NT2/D1 (cell line): Measurements from ENCODE around the gene CDKL4.
"Not testable (repeated sequence)": the region's sequence is repeated elsewhere in the genome, so short reads cannot be mapped to it uniquely, and the experiment has no call there.

ENCODE experiments used
- DNase-seq: peaks from one replicate; pipeline ENCODE4 v3.0.0-alpha.2; 2011; ENCODE audit warnings: low read depth, low spot score
- H3K27me3 ChIP-seq: 2 replicates; pipeline ENCODE4 v1.6.0; 2011; ENCODE audit warnings: mild to moderate bottlenecking; ENCODE audit not compliant: insufficient read length, insufficient read depth
- H3K36me3 ChIP-seq: 2 replicates; pipeline ENCODE4 v1.6.1; 2011; ENCODE audit warnings: mild to moderate bottlenecking, low read length, mixed read lengths; ENCODE audit not compliant: insufficient read depth, insufficient read length
- H3K4me1 ChIP-seq: 2 replicates; pipeline ENCODE4 v1.5.1; 2011; ENCODE audit not compliant: insufficient read depth, insufficient read length
- H3K4me3 ChIP-seq: 2 replicates; pipeline ENCODE4 v1.5.1; 2011; ENCODE audit warnings: low read depth; ENCODE audit not compliant: insufficient read length
- H3K9ac ChIP-seq: 2 replicates; pipeline ENCODE4 v1.6.0; 2011; ENCODE audit warnings: low read depth; ENCODE audit not compliant: insufficient read length
- H3K9me3 ChIP-seq: 2 replicates; pipeline ENCODE4 v1.5.1; 2011; ENCODE audit warnings: mild to moderate bottlenecking, low read length; ENCODE audit not compliant: insufficient read depth
- SUZ12 ChIP-seq: IDR thresholded peaks from 2 replicates; pipeline ENCODE4 v1.6.1; 2011; ENCODE audit not compliant: insufficient read length, insufficient read depth; ENCODE audit errors: extremely low read depth
- YY1 ChIP-seq: IDR thresholded peaks from 2 replicates; pipeline ENCODE4 v1.6.1; 2011; ENCODE audit not compliant: insufficient read length, insufficient read depth
- ZNF274 ChIP-seq: IDR thresholded peaks from 2 replicates; pipeline ENCODE4 v1.6.1; 2011; ENCODE audit warnings: mild to moderate bottlenecking, low read depth, low read length

Gene CDKL4

DNA sequence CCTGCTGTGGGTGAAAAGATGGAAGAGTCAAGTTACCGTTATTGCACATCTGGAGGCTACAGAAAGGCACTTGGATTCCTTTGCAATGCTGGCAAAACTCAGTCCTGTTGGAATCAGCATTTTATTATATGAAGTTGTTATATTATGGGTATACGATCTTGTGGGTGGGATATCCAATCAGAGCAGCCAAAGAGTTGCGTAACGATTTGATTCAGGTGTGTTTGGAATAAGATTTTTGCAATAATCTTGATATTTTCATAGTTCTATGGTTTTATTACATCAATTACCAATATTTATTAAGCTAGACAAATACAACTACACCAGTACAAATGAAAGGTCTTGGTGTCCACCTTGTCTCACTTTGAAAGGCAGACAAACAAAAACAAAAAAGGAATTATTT lies 65.0 kb downstream of the CDKL4 start:
- H3K4me3 ChIP-seq: no peak overlapping the region
- H3K36me3 ChIP-seq: no peaks in the 10 kb centered on the region
- no peaks in the 10 kb centered on the region for H3K27me3 ChIP-seq
- DNase-seq: no peak
- peaks cover 3% of the 10 kb centered on the region for H3K4me1 ChIP-seq
- no peak for TF ChIP-seq ZNF274
- no peak for TF ChIP-seq SUZ12
- no peak for TF ChIP-seq YY1
- no peaks in the 10 kb centered on the region for H3K9me3 ChIP-seq
- H3K9ac ChIP-seq: no peak overlapping the region

DNA sequence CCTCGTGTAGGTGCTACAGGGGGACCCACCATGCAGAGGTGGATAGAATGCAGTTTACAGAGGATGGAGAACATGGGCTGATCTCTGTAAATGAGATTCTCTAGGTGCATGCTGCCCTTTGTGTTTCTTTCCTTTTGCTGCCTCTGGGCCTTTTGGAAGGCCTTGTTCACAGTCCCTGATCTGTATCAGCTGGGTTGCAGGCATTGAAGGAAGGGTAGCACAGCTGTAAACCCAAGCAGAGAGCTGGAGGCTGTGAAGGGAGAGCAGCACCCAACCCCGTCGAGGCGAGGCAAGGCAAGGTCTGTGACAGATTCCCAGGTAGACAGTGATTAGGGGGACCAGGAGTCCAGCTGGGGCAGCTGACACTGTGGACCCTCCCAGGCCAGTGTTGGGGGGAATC lies 66.8 kb downstream of the CDKL4 start:
- no peaks in the 10 kb centered on the region for H3K9me3 ChIP-seq
- no peak for TF ChIP-seq ZNF274
- TF ChIP-seq SUZ12: no peak
- TF ChIP-seq YY1: no peak
- DNase-seq: no peak
- H3K9ac ChIP-seq: no peak overlapping the region
- H3K27me3 ChIP-seq: no peaks in the 10 kb centered on the region
- no peak overlapping the region for H3K4me3 ChIP-seq
- H3K36me3 ChIP-seq: no peaks in the 10 kb centered on the region
- peaks cover 3% of the 10 kb centered on the region for H3K4me1 ChIP-seq

DNA sequence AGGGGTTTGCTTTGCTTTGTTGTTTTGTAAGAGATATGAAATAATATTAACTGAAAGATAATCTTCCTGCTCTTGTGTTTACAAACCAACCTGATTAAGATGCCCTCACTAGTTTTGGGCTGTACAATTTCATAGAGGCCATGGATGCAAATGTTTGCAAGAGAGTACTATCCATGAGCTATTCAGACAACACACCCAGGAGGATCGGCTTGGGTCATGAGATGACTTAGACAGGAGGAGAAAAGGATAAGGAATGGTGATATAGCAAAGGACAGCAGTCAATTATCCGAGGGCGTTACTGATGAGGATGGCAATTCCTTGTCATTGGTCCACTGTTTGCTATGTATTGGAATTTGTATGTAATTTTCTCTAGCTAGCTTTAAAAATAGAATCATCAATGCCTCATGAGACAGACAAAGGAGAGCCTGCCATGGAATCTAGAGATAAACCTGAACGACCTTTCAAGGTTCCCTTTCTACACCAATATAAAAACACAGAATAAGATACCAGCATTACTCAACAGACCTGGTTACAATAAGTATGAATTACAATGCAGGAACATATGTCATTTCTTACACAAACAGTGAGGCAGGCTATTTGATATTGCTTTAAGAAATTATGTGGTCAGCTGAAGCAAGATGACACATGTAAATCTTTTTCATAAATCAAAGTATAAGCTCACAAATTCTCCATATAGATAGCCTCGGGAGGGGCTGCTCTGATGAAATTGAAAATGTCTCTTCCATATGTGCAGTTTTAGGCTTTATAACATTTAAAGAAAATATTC lies 68.6 kb downstream of the CDKL4 start:
- no peak overlapping the region for H3K9ac ChIP-seq
- DNase-seq: no peak
- TF ChIP-seq ZNF274 (no peak), SUZ12 (no peak), YY1 (no peak)
- H3K4me3 ChIP-seq: no peak overlapping the region
- H3K36me3 ChIP-seq: no peaks in the 10 kb centered on the region
- no peaks in the 10 kb centered on the region for H3K9me3 ChIP-seq
- peaks cover under 1% of the 10 kb centered on the region for H3K4me1 ChIP-seq
- no peaks in the 10 kb centered on the region for H3K27me3 ChIP-seq

DNA sequence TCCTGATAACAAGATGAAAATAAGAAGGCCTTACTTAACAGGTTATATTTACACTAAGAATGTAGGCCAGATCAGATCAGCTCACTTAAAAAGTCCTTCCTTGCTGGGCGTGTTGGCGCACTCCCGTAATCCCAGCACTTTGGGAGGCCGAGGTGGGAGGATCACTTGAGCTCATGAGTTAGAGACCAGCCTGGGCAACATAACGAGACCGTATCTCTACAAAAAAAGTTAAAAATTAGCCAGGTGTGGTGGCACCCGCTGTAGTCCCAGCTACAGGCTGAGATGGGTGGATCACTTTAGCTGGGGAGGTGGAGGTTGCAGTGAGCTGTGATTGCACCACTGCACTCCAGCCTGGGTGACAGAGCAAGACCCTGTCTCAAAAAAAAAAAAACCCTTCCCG lies 69.7 kb downstream of the CDKL4 start:
- Histone ChIP-seq H3K36me3 (no peaks in the 10 kb centered on the region), H3K9me3 (no peaks in the 10 kb centered on the region), H3K4me3 (no peak overlapping the region), H3K27me3 (no peaks in the 10 kb centered on the region), H3K4me1 (no peaks in the 10 kb centered on the region), H3K9ac (no peak overlapping the region)
- DNase-seq: no peak
- TF ChIP-seq ZNF274 (no peak), YY1 (no peak), SUZ12 (no peak)

DNA sequence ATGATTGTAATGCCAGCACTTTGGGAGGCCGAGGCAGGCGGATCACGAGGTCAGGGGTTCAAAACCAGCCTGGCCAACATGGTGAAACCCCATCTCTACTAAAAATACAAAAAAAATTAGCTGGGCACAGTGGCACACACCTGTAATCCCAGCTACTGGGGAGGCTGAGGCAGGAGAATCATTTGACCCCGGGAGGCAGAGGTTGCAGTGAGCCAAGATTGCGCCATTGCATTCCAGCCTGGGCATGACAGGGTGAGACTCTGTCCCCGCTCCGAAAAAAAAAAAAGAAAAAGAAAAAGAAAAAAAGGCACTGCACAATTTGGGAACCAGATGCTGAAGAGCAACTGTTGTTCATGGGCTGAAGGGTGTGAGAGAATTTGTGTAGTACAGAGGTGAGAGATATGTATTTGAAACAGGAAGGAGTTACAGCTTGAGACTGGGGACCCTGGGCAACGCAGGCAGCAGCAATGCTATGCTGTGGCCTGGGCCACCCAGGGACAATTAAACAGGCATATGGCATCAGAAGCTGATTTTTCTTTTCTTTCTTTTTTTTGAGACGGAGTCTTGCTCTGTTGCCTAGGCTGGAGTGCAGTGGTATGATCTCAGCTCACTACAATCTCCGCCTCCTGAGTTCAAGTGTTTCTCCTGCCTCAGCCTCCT lies 71.6 kb downstream of the CDKL4 start:
- not testable (repeated sequence) for H3K9me3 ChIP-seq, H3K4me1 ChIP-seq, DNase-seq

DNA sequence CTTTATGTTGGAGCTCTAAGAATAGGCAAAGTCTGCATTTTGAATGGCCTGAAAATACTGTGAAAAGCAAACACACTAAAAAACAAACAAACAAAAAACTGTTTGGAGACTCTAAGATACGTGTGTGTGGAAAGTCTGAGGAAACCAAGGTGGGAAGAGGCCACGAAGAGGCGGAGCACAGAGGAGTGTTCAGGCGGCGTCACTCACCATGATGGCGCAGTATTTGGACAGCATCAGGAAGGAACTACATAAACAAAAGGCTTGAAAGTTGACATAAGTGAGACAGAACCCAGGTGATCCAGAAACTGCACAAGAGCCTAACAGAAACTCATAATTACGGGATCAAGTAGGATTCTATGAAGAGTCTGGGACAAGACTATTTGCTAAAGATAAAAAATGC lies 72.1 kb downstream of the CDKL4 start:
- no peaks in the 10 kb centered on the region for H3K9me3 ChIP-seq
- H3K36me3 ChIP-seq: no peaks in the 10 kb centered on the region
- no peaks in the 10 kb centered on the region for H3K27me3 ChIP-seq
- H3K4me3 ChIP-seq: no peak overlapping the region
- no peak for DNase-seq
- no peak for TF ChIP-seq ZNF274
- no peak for TF ChIP-seq YY1
- TF ChIP-seq SUZ12: no peak
- H3K9ac ChIP-seq: no peak overlapping the region
- no peaks in the 10 kb centered on the region for H3K4me1 ChIP-seq

More for the DNA sequence above, 71.6 kb downstream of the CDKL4 start:
- not testable (repeated sequence) for H3K27me3 ChIP-seq, H3K9ac ChIP-seq, H3K4me3 ChIP-seq, H3K36me3 ChIP-seq

DNA sequence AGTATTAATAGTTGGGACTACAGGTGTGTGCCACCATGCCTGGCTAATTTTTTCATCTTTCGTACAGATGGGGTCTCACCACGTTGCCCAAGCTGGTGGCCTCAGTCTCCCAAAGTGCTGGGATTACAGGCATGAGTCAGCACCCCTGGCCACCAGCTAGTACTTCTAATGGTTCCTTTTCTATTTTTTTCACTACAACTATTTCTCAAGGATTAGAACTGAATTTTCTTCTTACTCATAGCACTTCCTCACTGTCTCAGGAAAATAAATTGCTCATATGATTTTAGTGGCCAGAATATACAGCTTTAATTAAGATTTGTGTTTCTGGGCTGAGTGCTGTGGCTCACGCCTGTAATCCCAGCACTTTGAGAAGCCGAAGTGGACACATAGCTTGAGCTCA lies 79.7 kb downstream of the CDKL4 start:
- DNase-seq: no peak
- Histone ChIP-seq H3K4me3 (no peak overlapping the region), H3K9ac (no peak overlapping the region)

More for the DNA sequence above, 79.7 kb downstream of the CDKL4 start:
- no peaks in the 10 kb centered on the region for H3K4me1 ChIP-seq
- no peaks in the 10 kb centered on the region for H3K27me3 ChIP-seq
- no peaks in the 10 kb centered on the region for H3K9me3 ChIP-seq
- TF ChIP-seq SUZ12: no peak
- TF ChIP-seq YY1: no peak
- TF ChIP-seq ZNF274: no peak
- no peaks in the 10 kb centered on the region for H3K36me3 ChIP-seq
